TTC549 (cell line): ENCODE results near the gene SPEN.

Experiments
- FAIRE-seq: peaks from 2 replicates; lab custom pipeline; 2012; peaks lifted over from hg19 to GRCh38; lab: Jason Lieb, UNC

The SPEN gene

DNA sequence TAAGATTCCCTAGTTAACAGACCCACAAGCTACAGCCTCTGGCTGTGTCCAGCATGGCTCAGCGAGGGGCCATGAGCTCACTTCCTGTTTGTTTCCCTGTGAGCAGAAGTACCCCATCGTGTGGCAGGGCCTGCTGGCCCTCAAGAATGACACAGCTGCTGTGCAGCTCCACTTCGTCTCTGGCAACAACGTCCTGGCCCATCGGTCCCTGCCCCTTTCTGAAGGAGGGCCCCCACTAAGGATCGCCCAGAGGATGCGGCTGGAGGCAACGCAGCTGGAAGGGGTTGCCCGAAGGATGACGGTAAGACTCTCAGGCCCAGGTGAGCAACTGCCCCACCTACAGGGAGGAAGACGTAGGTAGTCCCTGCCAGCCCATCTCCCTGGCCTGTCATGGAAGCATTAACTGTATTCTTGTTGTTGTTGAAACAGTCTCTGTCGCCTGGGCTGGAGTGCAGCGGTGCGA, 90.2 kb downstream of the SPEN start:
- FAIRE-seq, result no peak

GRCh38 chr1:15938628-15939161, 91.2 kb downstream of the SPEN start:
- FAIRE-seq, result no peak

- no peak for FAIRE-seq
These were observed 91.9 kb downstream of the SPEN start for GRCh38 chr1:15939181-15940109.

GRCh38 chr1:15940110-15941043, 92.9 kb downstream of the SPEN start:
- no peak for FAIRE-seq

GRCh38 chr1:15941044-15941840, 93.7 kb downstream of the SPEN start:
- no peak for FAIRE-seq

- no peak for FAIRE-seq
These were observed 94.6 kb downstream of the SPEN start for GRCh38 chr1:15941899-15942660.

GRCh38 chr1:15942661-15943327, 95.3 kb downstream of the SPEN start:
- FAIRE-seq, result no peak

DNA sequence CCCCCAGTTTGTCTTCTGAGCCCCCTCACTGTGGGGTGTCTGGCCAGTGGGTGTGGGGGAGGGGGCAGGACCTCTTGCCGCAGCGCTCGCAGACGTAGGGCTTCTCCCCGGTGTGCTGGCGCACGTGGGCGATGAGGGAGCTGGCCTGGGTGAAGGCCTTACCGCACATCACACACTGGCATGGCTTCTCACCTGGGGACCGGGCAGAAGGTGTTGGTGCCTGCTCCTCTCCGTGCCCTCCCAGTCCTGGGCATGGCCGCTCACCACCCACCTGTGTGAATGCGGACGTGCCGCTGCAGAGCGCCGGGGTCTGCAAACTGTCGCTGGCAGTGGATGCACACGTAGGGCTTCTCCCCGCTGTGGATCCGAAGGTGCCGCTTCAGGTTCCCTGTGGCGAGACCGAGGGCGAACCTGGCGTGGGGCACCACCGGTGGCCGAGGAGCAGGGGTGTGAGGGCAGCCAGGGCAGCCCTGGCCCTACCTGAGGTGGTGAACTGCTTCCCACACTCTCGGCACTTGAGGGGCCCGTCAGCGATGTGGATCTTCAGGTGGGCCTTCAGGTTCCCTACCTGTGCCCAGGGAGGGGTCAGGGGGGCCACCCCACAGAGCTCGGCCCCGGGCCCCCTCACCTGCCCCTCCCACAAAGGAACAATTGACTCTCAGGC, 96.0 kb downstream of the SPEN start:
- FAIRE-seq, result no peak

- no peak for FAIRE-seq
These were observed 96.4 kb downstream of the SPEN start for GRCh38 chr1:15943992-15944307.

- no peak for FAIRE-seq
These were observed 97.0 kb downstream of the SPEN start for GRCh38 chr1:15944308-15945010.

GRCh38 chr1:15945011-15945831, 97.7 kb downstream of the SPEN start:
- no peak for FAIRE-seq

GRCh38 chr1:15945832-15946448, 98.4 kb downstream of the SPEN start:
- FAIRE-seq, result no peak

GRCh38 chr1:15946571-15947381, 99.3 kb downstream of the SPEN start:
- no peak for FAIRE-seq

DNA sequence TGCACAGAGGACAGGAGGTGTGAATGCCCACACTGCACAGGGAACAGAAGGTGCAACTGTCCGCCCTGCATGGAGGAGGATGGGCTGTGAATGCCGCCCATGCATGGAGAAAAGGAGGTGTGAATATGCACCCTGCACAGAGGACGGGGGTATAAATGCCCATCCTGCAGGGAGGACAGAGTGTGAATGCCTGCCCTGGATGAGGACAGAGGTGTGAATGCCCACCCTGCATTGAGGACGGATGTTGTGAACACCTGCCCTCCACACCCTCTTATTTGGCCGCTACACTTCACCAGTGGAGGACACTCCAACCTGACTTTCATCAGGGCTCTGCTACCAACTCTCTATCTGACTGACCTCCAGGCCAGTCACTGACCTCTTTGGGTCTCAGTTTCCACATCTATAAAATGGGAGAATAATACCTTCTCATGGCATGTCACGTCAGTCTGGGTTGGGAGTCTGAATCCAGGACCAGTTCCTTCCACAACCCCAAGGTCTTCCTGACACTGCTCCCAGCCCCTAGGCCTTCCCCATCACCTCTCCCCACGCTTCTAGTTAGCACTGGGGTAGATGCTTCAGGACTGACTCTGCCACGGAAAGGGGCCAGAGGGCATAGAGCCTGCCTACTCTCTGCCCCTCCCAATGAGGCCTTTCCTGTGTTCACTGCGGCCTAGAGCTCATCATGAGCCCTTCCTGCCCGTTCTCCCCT, 100.0 kb downstream of the SPEN start:
- no peak for FAIRE-seq

DNA sequence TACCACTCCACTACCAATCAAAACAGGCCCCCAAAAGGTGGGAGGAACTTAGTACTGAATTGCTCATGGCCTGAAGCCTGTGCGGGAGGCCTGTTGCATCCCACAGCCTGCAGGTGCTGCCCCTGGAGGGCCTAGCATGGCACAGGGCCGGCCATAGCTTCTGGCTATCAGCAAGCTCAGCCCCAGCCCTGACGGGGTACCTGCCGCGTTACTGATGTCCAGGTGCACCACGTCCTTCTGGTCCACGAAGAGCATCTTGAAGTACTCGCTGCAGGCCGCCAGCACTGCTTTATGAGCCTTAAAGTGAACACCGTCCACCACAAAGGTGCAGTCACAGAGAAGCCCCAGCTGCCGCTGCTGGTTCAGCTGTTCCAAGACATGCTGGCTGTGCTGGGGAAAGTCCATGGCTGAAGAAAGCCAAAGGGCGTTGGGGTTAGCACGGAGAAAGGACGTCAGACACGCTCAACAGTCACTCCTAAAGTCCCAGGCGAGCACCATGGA, 100.6 kb downstream of the SPEN start:
- FAIRE-seq, result no peak
